ENCODE data around the gene ACACA.

ACACA gene

DNA sequence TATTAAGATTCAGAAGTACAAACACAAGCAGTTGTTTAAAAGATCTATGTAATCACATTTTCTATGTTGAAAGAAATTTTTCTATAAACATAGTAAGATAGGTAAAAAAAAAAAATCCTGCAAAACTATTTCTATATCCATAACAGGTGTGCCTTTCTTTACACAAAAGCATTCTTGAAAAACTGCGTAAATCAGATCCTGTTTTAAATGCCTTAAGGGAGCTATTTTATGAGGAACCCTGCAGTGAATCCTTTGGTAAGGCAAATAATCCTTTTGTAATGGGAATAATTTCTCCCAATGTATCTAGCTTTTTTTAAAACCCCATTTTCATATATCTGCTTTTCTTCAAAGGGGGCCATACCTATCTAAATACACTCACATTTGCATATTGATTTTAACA is 300.6 kb downstream of the ACACA start:
- Histone ChIP-seq H3K4me3 (ENCODE audit: low read length) (no peak overlapping the region), H3K4me2 (ENCODE audit: low read depth, low read length) (no peak overlapping the region), H3K4me1 (ENCODE audit: low read length) (0 out of 2 replicates have a peak, but pooled peaks cover under 1% of the 10 kb centered on the region), H3K9me2 (replicated peaks; ENCODE audit: insufficient read depth, low read length) (no peaks in the 10 kb centered on the region), H3K27me3 (replicated peaks; ENCODE audit: insufficient read depth, low read length) (no peaks in the 10 kb centered on the region), H3K27ac (ENCODE audit: low read length) (no peak overlapping the region), H3K79me2 (ENCODE audit: low read length) (no peaks in the 10 kb centered on the region), H3K9me3 (replicated peaks; ENCODE audit: insufficient read depth, low read length) (no peaks in the 10 kb centered on the region), H2AFZ (ENCODE audit: low read length) (no peak overlapping the region), H3F3A (ENCODE audit: insufficient read depth, low read length) (no peaks in the 10 kb centered on the region), H3K9ac (ENCODE audit: low read length) (no peak overlapping the region), H4K20me1 (ENCODE audit: insufficient read depth, low read length) (no peaks in the 10 kb centered on the region), H3K36me3 (replicated peaks; ENCODE audit: insufficient read depth, low read length) (no peaks in the 10 kb centered on the region)
- no peak for TF ChIP-seq EZH2phosphoT487 (IDR thresholded peaks at IDR 0.05; ENCODE audit: low read length)
- TF ChIP-seq, protein P1, sequence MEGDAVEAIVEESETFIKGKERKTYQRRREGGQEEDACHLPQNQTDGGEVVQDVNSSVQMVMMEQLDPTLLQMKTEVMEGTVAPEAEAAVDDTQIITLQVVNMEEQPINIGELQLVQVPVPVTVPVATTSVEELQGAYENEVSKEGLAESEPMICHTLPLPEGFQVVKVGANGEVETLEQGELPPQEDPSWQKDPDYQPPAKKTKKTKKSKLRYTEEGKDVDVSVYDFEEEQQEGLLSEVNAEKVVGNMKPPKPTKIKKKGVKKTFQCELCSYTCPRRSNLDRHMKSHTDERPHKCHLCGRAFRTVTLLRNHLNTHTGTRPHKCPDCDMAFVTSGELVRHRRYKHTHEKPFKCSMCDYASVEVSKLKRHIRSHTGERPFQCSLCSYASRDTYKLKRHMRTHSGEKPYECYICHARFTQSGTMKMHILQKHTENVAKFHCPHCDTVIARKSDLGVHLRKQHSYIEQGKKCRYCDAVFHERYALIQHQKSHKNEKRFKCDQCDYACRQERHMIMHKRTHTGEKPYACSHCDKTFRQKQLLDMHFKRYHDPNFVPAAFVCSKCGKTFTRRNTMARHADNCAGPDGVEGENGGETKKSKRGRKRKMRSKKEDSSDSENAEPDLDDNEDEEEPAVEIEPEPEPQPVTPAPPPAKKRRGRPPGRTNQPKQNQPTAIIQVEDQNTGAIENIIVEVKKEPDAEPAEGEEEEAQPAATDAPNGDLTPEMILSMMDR (IDR thresholded peaks at IDR 0.05; ENCODE audit: low read length): no peak
- TF ChIP-seq EZH2 (optimal IDR thresholded peaks at IDR 0.05; ENCODE audit: low read depth, low read length): no peak
- no peak for DNase-seq

DNA sequence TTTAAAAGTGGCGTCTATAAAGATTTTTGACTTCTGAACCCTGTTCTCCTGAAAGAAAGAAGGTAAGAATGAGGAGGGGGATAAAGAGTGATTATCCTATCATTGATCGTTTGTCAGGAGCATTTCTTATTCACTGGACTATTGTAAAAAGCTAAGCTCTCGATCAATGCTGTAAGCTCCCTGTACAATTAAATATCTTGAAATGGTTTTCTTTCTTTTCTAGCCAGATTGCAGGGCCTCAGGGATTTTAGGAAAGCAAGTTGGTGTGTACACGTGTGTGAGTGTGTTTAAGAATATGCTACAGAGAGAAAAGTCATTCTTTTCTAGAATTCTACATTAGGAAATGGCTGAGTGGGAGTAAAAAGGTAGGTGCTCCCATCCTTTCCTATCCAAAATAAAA is 303.4 kb downstream of the ACACA start:
- no peak for DNase-seq
- Histone ChIP-seq H3F3A (ENCODE audit: insufficient read depth, low read length) (no peaks in the 10 kb centered on the region), H3K27ac (ENCODE audit: low read length) (no peak overlapping the region), H2AFZ (ENCODE audit: low read length) (no peak overlapping the region), H3K4me1 (ENCODE audit: low read length) (0 out of 2 replicates have a peak, but pooled peaks cover 3% of the 10 kb centered on the region), H3K79me2 (ENCODE audit: low read length) (no peaks in the 10 kb centered on the region), H4K20me1 (ENCODE audit: insufficient read depth, low read length) (no peaks in the 10 kb centered on the region), H3K36me3 (replicated peaks; ENCODE audit: insufficient read depth, low read length) (no peaks in the 10 kb centered on the region), H3K9me2 (replicated peaks; ENCODE audit: insufficient read depth, low read length) (no peaks in the 10 kb centered on the region), H3K4me2 (ENCODE audit: low read depth, low read length) (no peak overlapping the region), H3K4me3 (ENCODE audit: low read length) (no peak overlapping the region), H3K9me3 (replicated peaks; ENCODE audit: insufficient read depth, low read length) (no peaks in the 10 kb centered on the region), H3K9ac (ENCODE audit: low read length) (no peak overlapping the region), H3K27me3 (replicated peaks; ENCODE audit: insufficient read depth, low read length) (no peaks in the 10 kb centered on the region)
- no peak for TF ChIP-seq EZH2phosphoT487 (IDR thresholded peaks at IDR 0.05; ENCODE audit: low read length)
- TF ChIP-seq, protein P1 (IDR thresholded peaks at IDR 0.05; ENCODE audit: low read length): no peak
- no peak for TF ChIP-seq EZH2 (optimal IDR thresholded peaks at IDR 0.05; ENCODE audit: low read depth, low read length)

DNA sequence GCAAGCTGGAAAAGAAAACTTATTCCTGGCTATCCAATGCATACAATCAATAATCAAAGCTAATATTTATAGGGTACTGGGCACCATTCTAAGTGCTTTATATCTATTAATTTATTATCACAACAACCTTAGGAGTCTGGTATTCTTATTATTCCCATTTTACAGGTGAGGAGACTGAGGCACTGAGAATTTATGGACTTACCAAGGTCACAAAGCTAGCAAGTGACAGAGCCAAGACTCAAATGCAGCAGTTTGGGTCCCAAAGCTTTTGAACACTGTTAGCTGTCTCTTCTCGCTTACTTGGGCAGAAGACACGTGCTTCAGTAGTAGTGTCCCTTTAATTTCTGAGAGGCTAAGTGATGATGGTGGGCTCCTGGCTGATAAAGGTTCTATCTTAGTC is 305.3 kb downstream of the ACACA start:
- Histone ChIP-seq H3F3A (ENCODE audit: insufficient read depth, low read length) (no peaks in the 10 kb centered on the region), H3K4me3 (ENCODE audit: low read length) (no peak overlapping the region), H3K36me3 (replicated peaks; ENCODE audit: insufficient read depth, low read length) (no peaks in the 10 kb centered on the region), H2AFZ (ENCODE audit: low read length) (no peak overlapping the region), H3K79me2 (ENCODE audit: low read length) (no peaks in the 10 kb centered on the region), H4K20me1 (ENCODE audit: insufficient read depth, low read length) (no peaks in the 10 kb centered on the region), H3K27ac (ENCODE audit: low read length) (no peak overlapping the region), H3K9ac (ENCODE audit: low read length) (no peak overlapping the region), H3K9me2 (replicated peaks; ENCODE audit: insufficient read depth, low read length) (no peaks in the 10 kb centered on the region), H3K9me3 (replicated peaks; ENCODE audit: insufficient read depth, low read length) (no peaks in the 10 kb centered on the region), H3K27me3 (replicated peaks; ENCODE audit: insufficient read depth, low read length) (no peaks in the 10 kb centered on the region), H3K4me1 (ENCODE audit: low read length) (0 out of 2 replicates have a peak, but pooled peaks cover 3% of the 10 kb centered on the region), H3K4me2 (ENCODE audit: low read depth, low read length) (no peak overlapping the region)
- no peak for TF ChIP-seq EZH2 (optimal IDR thresholded peaks at IDR 0.05; ENCODE audit: low read depth, low read length)
- TF ChIP-seq, protein P1 (IDR thresholded peaks at IDR 0.05; ENCODE audit: low read length): no peak
- TF ChIP-seq EZH2phosphoT487 (IDR thresholded peaks at IDR 0.05; ENCODE audit: low read length): no peak
- no peak for DNase-seq

All from MM.1S (cell line).